Progenitor cell of endocrine pancreas (in vitro differentiated cells): Measurements from ENCODE around the gene BLOC1S3. TPM values are rescaled to one million over a fixed set of nuclear protein-coding genes. Genes with fewer than 3 reads are reported as not detected.

Source experiments
- DNase-seq: peaks from one replicate; pipeline ENCODE4 v3.0.0; 2021; ENCODE audit warnings: low spot score; ENCODE audit not compliant: unreplicated experiment
- H3K27ac Mint-ChIP-seq: 2 replicates; pipeline ENCODE4 v1.8.0; 2021; ENCODE audit warnings: mild to moderate bottlenecking, moderate library complexity, mixed read lengths
- H3K27me3 Mint-ChIP-seq: 2 replicates; pipeline ENCODE4 v1.8.0; 2021; ENCODE audit warnings: mixed read lengths
- H3K36me3 Mint-ChIP-seq: 2 replicates; pipeline ENCODE4 v1.8.0; 2022; ENCODE audit warnings: mixed read lengths; ENCODE audit not compliant: insufficient read depth
- H3K4me1 Mint-ChIP-seq: 2 replicates; pipeline ENCODE4 v1.8.0; 2021; ENCODE audit warnings: low read depth, mixed read lengths
- H3K4me3 Mint-ChIP-seq: 2 replicates; pipeline ENCODE4 v1.8.0; 2021; ENCODE audit warnings: low read depth, mild to moderate bottlenecking, moderate library complexity, mixed read lengths
- H3K9me3 Mint-ChIP-seq: 2 replicates; pipeline ENCODE4 v1.8.0; 2021; ENCODE audit warnings: low read depth, mixed read lengths
- CTCF ChIP-seq: fragments of 200-600 bp; sonication (generic); IDR thresholded peaks from one replicate; pipeline ENCODE4 v1.5.0; 2021; ENCODE audit warnings: antibody characterized with exemption, mild to moderate bottlenecking; ENCODE audit not compliant: unreplicated experiment
- total RNA-seq: library from RNA; stranded (reverse); gene quantifications from 2 replicates; pipeline ENCODE4 v1.2.1, GENCODE V29; 2021

The BLOC1S3 gene
- total RNA-seq, 1 donor from 2014 or later, result 8.7 TPM

GRCh38 chr19:45170146-45171106 is 8.2 kb upstream of the BLOC1S3 start:
- DNase-seq, result no peak
- H3K36me3 Mint-ChIP-seq, result no peaks in the 10 kb centered on the region
- no peaks in the 10 kb centered on the region for H3K27me3 Mint-ChIP-seq
- H3K9me3 Mint-ChIP-seq, result no peaks in the 10 kb centered on the region
- peaks cover 8% of the 10 kb centered on the region for H3K4me1 Mint-ChIP-seq
- H3K27ac Mint-ChIP-seq, result peak overlapping the region; percentile 84
- no peak overlapping the region for H3K4me3 Mint-ChIP-seq
- no peak for TF ChIP-seq CTCF

GRCh38 chr19:45171211-45171623 is 7.4 kb upstream of the BLOC1S3 start:
- TF ChIP-seq CTCF, result no peak
- DNase-seq, result no peak
- no peaks in the 10 kb centered on the region for H3K36me3 Mint-ChIP-seq
- H3K27me3 Mint-ChIP-seq, result no peaks in the 10 kb centered on the region
- peak overlapping the region; percentile 84 for H3K27ac Mint-ChIP-seq
- H3K9me3 Mint-ChIP-seq, result no peaks in the 10 kb centered on the region
- peaks cover 9% of the 10 kb centered on the region for H3K4me1 Mint-ChIP-seq
- peak overlapping the region; percentile 9 for H3K4me3 Mint-ChIP-seq

GRCh38 chr19:45172173-45172572 is 6.4 kb upstream of the BLOC1S3 start:
- Mint-ChIP-seq H3K36me3 (no peaks in the 10 kb centered on the region), H3K27ac (no peak overlapping the region), H3K4me3 (no peak overlapping the region), H3K9me3 (no peaks in the 10 kb centered on the region), H3K27me3 (no peaks in the 10 kb centered on the region), H3K4me1 (peaks cover 9% of the 10 kb centered on the region)
- no peak for DNase-seq
- no peak for TF ChIP-seq CTCF

GRCh38 chr19:45172611-45173208 is 5.9 kb upstream of the BLOC1S3 start:
- Mint-ChIP-seq H3K27ac (no peak overlapping the region), H3K4me1 (peaks cover 11% of the 10 kb centered on the region), H3K4me3 (no peak overlapping the region), H3K9me3 (no peaks in the 10 kb centered on the region), H3K27me3 (no peaks in the 10 kb centered on the region), H3K36me3 (no peaks in the 10 kb centered on the region)
- no peak for DNase-seq
- TF ChIP-seq CTCF, result no peak

GRCh38 chr19:45173816-45174215 is 4.8 kb upstream of the BLOC1S3 start:
- Mint-ChIP-seq H3K27ac (peak overlapping the region; percentile 56), H3K4me1 (peaks cover 13% of the 10 kb centered on the region), H3K36me3 (no peaks in the 10 kb centered on the region), H3K27me3 (no peaks in the 10 kb centered on the region), H3K4me3 (no peak overlapping the region), H3K9me3 (no peaks in the 10 kb centered on the region)
- DNase-seq, result no peak
- no peak for TF ChIP-seq CTCF
